Activated naive CD8-positive, alpha-beta T cell (primary cell): ENCODE data around the gene PTPRM.
A peak's percentile ranks its signal among the peaks of the same experiment; 100 is the strongest.

Source experiments
- H3K27ac Mint-ChIP-seq: one replicate; pipeline ENCODE4 v1.8.0; 2021; ENCODE audit warnings: mixed read lengths
- H3K27me3 Mint-ChIP-seq: one replicate; pipeline ENCODE4 v1.8.0; 2021; ENCODE audit warnings: mixed read lengths
- H3K36me3 Mint-ChIP-seq: one replicate; pipeline ENCODE4 v1.8.0; 2021; ENCODE audit warnings: mixed read lengths
- H3K4me1 Mint-ChIP-seq: one replicate; pipeline ENCODE4 v1.8.0; 2021; ENCODE audit warnings: low read depth, mixed read lengths
- H3K4me3 Mint-ChIP-seq: one replicate; pipeline ENCODE4 v1.8.0; 2021; ENCODE audit warnings: mild to moderate bottlenecking, mixed read lengths
- H3K9me3 Mint-ChIP-seq: one replicate; pipeline ENCODE4 v1.8.0; 2021; ENCODE audit warnings: low read depth, mixed read lengths

Gene PTPRM

DNA sequence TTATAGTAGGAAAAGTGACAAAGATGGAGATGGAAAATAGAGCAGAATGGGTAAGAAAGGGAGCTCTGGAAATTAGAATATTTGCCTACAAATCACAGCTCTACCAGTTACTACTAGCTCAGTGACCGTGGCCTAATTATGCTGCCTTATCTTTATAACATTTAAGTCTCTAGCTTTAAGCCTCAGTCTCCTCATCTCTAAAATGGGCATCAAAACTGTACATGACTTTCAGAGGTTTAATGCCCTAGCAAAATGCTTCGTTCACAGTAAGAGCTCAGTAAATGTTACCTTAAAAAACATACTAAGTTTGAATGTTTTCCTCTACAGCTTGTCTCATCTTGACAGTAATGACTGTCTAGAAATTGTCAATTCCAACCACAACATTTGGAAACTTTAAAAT, 8.3 kb upstream of the PTPRM start:
- Mint-ChIP-seq H3K36me3 (no peaks in the 10 kb centered on the region), H3K4me1 (no peaks in the 10 kb centered on the region), H3K27ac (no peak overlapping the region), H3K4me3 (no peak overlapping the region), H3K9me3 (no peaks in the 10 kb centered on the region), H3K27me3 (peaks cover 6% of the 10 kb centered on the region)

DNA sequence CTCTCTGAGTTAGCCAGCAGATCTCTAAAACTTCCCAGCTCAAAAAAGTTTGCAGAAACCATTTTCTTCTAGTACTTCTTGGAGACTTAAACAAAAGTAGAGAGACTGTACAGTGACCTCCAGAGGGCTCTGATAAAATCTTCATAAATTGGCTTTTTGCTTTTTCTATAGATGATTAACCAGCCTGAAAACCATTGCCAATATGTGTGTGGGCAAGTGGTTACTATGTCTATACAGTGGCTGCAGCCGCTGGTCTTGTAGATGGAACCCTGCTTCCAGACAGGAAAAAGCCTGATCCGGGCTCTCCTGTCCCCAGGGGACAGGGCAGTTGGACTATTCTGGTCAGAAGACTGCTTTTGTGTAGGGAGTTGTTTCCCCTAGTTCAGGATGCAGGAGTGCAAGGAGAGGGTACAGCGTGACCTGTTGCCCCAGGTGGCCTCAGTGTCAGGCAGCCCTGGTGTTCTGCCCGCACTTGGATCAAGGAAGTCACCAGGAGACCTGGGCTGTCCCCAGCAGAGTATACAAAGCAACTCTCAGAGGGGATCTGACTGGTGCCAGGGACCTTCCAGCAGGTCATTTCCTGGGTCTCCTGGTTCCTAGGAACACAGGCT, 7.3 kb upstream of the PTPRM start:
- no peak overlapping the region for H3K27ac Mint-ChIP-seq
- no peak overlapping the region for H3K4me3 Mint-ChIP-seq
- H3K27me3 Mint-ChIP-seq: peaks cover 10% of the 10 kb centered on the region
- no peaks in the 10 kb centered on the region for H3K4me1 Mint-ChIP-seq
- no peaks in the 10 kb centered on the region for H3K36me3 Mint-ChIP-seq
- H3K9me3 Mint-ChIP-seq: no peaks in the 10 kb centered on the region

DNA sequence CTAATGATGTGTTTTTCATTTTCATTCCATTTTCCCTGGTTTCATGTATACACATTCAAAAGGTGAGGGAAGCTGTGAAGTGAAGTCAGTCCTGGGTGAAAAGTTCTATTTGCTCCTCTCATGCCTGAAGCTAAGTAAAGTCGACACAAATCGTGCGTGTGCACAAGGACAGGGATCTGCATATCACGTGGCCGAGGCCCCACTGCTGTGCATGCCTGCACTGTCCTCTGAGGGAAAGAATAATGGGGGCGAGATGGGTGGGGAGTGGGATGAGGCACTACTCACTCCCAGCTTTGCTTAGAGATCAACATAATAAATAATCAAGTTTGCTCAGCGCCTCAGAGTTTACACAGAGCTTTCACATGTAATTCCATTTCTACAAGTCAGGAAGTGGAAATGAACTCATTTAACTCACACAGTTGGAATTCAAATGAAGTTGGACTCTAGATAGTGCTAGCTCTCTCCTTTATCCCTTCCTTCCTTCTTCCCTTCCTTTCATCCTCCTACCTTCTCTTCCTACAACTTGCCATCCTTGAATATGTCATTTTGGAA, 5.1 kb upstream of the PTPRM start:
- H3K27me3 Mint-ChIP-seq: peaks cover 18% of the 10 kb centered on the region
- no peak overlapping the region for H3K4me3 Mint-ChIP-seq
- H3K9me3 Mint-ChIP-seq: no peaks in the 10 kb centered on the region
- H3K27ac Mint-ChIP-seq: no peak overlapping the region
- H3K4me1 Mint-ChIP-seq: peaks cover 2% of the 10 kb centered on the region
- H3K36me3 Mint-ChIP-seq: no peaks in the 10 kb centered on the region

DNA sequence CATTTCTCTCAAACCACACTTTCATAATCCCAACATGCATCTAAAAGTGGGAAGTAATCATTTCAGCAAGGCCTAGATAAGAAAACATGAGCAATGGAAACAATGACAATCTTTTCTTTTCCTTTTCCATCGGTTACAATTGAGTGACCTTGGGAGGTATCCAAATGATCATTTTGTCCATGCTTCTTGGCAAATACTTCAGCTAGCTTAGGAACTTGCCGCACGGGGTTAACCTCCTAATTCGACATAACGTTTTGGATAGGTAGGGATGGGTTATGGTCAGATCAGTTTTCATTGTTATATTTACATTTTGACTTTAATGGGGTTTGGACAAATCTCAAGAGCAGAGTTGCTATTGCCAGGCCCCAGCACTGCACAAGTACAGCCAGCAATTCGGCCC, 4.6 kb upstream of the PTPRM start:
- H3K4me1 Mint-ChIP-seq: peaks cover 2% of the 10 kb centered on the region
- no peaks in the 10 kb centered on the region for H3K36me3 Mint-ChIP-seq
- peaks cover 18% of the 10 kb centered on the region for H3K27me3 Mint-ChIP-seq
- H3K9me3 Mint-ChIP-seq: no peaks in the 10 kb centered on the region
- H3K4me3 Mint-ChIP-seq: no peak overlapping the region
- H3K27ac Mint-ChIP-seq: no peak overlapping the region

DNA sequence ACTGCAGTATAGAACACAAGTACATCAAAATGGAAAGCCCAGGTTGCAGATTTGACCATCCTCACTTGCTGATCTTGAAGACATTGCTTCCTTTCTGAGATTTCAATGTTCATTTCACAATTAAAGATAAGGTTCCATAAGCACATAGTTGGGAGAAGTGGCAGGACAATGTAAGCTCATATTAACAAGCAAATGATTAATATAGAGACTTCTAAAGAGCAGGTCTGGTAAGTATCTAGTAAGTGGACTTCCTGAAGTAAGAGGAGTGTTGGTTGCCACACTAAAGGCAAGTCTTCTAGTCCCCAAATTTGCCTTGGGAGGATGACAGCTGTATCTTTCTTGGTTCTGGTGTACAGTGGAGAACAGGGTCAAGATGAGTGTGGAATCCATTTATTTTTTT, 1.4 kb upstream of the PTPRM start:
- peaks cover 33% of the 10 kb centered on the region for H3K27me3 Mint-ChIP-seq
- no peak overlapping the region for H3K27ac Mint-ChIP-seq
- no peaks in the 10 kb centered on the region for H3K36me3 Mint-ChIP-seq
- peak overlapping the region; percentile 30 for H3K4me3 Mint-ChIP-seq
- peaks cover 6% of the 10 kb centered on the region for H3K4me1 Mint-ChIP-seq
- no peaks in the 10 kb centered on the region for H3K9me3 Mint-ChIP-seq

DNA sequence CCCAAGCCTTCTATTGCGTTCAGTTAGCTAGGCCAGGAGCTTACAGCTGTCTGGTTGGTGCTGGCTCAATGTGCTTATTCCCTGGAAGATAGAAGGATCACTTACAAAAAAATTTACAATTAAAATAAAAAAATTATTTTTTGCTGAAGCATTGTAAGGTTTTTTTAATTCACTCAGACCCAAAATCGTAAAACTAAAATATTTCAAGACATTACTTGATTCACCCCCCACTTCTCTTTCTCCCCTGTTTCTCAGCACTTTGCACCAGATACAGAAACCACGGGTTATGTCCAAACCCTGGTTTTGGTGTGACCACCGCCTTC, 911 bp upstream of the PTPRM start:
- Mint-ChIP-seq H3K27me3 (peaks cover 34% of the 10 kb centered on the region), H3K36me3 (no peaks in the 10 kb centered on the region), H3K4me1 (peaks cover 6% of the 10 kb centered on the region), H3K27ac (no peak overlapping the region), H3K4me3 (peak overlapping the region; percentile 23), H3K9me3 (no peaks in the 10 kb centered on the region)

DNA sequence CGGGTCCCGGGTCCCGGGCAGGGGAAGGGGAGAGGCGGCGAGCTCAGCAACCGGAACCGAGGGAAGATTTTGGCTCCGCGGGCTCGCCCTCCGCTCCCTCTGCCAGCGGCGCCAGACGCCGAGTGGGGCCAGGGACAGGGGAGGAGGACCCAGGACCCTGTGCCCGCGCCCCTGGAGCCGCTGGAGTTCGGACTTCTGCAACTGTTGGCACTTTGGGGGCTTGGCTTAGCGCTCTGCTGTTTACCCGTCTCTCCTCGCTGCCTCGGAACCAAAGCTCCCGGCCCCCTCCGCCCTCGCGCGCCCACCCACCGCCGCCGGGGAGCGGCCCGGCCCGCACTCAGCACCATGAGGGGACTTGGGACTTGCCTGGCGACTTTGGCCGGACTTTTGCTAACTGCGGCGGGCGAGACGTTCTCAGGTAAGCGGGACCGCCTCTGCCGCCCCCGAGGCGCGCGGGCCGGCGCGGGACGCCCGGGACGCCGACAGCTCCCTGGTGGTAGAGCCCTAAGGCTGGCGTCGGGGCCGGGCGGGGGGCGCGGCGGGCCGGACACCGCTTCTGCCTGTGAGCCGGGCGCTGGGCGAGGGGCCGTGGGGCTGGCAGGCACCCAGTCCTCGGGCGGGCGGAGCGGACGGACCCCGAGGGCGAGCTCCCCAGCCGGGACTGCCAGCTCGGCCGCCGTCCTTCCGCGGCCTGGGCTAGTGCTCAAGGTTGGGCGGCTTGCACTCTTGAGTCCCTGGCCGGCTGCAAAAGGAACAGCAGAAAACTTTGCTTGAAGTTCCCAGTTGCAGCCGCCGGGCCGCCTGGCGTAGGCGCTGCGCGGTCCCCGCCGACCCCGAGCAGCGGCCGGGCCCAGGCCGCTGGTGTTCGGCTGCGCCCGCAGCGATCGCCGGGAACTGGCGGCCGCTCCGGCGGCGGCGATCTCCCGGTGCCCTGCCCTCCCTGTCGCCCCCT, 634 bp downstream of the PTPRM start:
- Mint-ChIP-seq H3K9me3 (no peaks in the 10 kb centered on the region), H3K27me3 (peaks cover 29% of the 10 kb centered on the region), H3K4me3 (no peak overlapping the region), H3K4me1 (peaks cover 6% of the 10 kb centered on the region), H3K27ac (no peak overlapping the region), H3K36me3 (no peaks in the 10 kb centered on the region)

DNA sequence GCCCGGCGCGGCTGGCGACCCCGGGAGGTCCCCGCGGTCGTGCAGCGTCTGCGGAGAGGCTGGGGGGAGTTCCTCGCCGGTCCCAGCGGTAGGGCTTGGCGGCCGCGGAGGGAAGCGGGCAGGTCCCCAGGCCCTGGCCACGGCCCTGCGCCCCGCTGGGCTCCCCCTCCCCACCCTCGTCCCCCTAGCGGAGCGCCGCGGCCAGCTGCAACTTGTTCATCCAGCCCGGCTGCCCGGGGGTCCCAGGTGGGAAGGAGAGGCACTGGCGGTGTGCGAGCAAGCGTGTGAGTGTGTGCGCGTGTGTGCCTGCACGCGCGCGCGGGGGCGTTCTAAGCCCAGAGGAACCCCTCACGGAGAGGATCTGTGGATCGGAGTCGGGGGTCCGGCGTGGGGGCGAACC, 1.3 kb downstream of the PTPRM start:
- peak overlapping the region; percentile 50 for H3K4me3 Mint-ChIP-seq
- no peaks in the 10 kb centered on the region for H3K9me3 Mint-ChIP-seq
- H3K27me3 Mint-ChIP-seq: peaks cover 33% of the 10 kb centered on the region
- peaks cover 7% of the 10 kb centered on the region for H3K4me1 Mint-ChIP-seq
- no peak overlapping the region for H3K27ac Mint-ChIP-seq
- no peaks in the 10 kb centered on the region for H3K36me3 Mint-ChIP-seq

DNA sequence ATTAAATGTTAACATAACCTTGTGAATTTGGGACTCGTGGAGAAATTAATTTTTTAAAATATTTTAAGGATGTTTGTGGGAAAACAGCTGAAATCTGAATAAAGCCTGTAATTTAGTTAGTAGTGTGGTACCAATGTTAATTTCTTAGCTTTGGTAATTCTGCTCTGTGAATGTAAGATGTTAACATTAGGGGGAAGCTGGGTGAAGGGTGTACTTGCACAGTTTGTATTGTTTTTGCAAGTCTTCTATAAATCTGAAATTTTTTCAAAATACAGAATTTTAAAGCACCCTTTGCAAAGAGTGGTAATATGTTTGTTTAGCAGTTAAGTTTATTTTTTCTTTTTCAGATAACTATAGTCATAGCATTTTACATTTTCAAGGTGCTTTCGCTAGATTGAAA, 4.5 kb downstream of the PTPRM start:
- H3K27ac Mint-ChIP-seq: no peak overlapping the region
- H3K9me3 Mint-ChIP-seq: no peaks in the 10 kb centered on the region
- H3K4me3 Mint-ChIP-seq: no peak overlapping the region
- peaks cover 5% of the 10 kb centered on the region for H3K4me1 Mint-ChIP-seq
- peaks cover 21% of the 10 kb centered on the region for H3K27me3 Mint-ChIP-seq
- no peaks in the 10 kb centered on the region for H3K36me3 Mint-ChIP-seq

DNA sequence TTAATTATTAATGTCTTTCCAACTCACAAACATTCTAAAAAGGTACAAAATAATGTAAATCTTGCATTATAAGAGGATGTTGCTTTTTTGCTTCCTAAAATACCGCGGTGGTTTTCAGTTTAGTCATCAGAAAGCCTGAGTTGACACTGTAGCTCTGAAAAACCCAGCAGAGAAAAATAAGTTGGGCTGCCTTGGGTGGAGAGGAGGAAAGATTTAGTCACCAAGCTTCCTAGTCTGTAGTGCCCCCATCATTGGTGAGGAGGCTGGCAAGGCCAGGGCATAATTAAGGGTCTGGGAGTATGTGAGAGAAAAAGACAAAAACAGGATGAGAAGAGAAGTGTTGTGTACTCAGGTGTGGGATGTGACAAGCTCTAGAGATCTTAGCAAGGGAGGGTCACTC, 5.7 kb downstream of the PTPRM start:
- Mint-ChIP-seq H3K4me1 (peaks cover 5% of the 10 kb centered on the region), H3K36me3 (no peaks in the 10 kb centered on the region), H3K27ac (no peak overlapping the region), H3K4me3 (no peak overlapping the region), H3K9me3 (no peaks in the 10 kb centered on the region), H3K27me3 (peaks cover 22% of the 10 kb centered on the region)

DNA sequence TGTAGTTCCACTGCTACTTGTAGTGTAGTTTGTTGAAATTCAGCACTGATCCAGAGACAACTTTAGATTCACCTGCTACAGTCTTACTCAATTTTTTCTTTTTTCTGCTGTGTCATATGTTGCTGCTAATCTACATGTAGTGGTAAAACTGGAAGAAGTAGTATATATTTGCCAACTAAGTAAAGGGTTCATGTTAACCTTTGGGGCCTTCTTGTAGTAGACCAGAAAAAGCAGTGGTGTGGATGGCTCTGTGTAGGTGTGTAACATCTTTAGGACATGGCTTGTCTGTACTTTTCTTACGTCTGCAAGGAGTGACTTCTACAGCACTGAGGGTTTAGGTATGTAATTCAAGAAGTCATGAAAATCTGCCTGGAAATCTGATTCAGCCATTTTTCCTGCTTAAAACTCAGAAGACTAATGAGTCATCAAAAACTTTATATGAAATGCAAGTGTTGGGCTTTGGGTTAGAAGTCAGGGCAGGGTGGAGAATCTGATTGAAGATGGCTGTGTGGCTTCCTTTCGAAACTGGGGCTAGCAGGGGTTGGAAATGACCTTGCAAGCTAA, 8.4 kb downstream of the PTPRM start:
- H3K36me3 Mint-ChIP-seq: no peaks in the 10 kb centered on the region

DNA sequence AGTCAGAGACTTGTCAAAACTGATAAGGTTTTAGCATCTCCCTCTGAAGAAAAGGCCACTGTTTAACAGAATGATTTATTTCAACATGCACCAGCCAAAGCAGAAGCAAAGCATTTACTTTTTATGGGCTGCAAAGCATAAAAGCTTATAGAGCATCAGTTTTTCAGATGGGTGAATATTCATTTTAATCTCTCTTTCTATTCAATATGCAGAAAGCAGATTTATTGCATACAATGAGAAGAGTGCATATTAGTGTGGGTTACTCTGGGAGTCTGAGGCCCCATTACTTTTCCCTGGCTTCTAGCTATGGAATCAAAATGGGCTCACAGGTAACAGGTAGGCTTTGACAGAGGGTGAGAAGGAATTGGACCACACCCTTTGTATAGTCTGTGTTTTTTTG, 9.0 kb downstream of the PTPRM start:
- Mint-ChIP-seq H3K4me1 (peaks cover 2% of the 10 kb centered on the region), H3K36me3 (no peaks in the 10 kb centered on the region), H3K27me3 (peaks cover 8% of the 10 kb centered on the region), H3K9me3 (no peaks in the 10 kb centered on the region), H3K4me3 (no peak overlapping the region), H3K27ac (no peak overlapping the region)

More for the DNA sequence above, 8.4 kb downstream of the PTPRM start:
- Mint-ChIP-seq H3K9me3 (no peaks in the 10 kb centered on the region), H3K4me1 (peaks cover 2% of the 10 kb centered on the region), H3K4me3 (no peak overlapping the region), H3K27me3 (peaks cover 10% of the 10 kb centered on the region), H3K27ac (no peak overlapping the region)

DNA sequence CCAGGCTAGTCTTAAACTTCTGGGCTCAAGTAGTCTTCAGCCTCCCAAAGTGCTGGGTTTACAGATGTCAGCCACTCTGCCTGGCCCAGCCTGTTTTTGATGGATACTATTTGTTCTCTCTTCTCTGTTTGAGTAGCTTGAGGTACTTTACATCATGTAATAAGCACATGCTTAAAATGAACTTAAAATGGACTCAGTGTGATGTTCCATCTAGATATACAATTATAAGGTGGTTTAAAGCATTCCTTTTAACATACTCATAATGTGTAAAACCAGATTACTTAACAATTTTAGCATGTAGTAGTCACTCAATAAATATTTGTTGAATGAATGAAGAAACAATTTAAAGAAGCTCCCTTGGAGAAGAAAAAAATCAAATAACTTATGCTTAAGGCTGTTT, 9.6 kb downstream of the PTPRM start:
- Mint-ChIP-seq H3K4me3 (no peak overlapping the region), H3K4me1 (peaks cover 2% of the 10 kb centered on the region), H3K36me3 (no peaks in the 10 kb centered on the region), H3K27ac (no peak overlapping the region), H3K9me3 (no peaks in the 10 kb centered on the region), H3K27me3 (peaks cover 8% of the 10 kb centered on the region)

DNA sequence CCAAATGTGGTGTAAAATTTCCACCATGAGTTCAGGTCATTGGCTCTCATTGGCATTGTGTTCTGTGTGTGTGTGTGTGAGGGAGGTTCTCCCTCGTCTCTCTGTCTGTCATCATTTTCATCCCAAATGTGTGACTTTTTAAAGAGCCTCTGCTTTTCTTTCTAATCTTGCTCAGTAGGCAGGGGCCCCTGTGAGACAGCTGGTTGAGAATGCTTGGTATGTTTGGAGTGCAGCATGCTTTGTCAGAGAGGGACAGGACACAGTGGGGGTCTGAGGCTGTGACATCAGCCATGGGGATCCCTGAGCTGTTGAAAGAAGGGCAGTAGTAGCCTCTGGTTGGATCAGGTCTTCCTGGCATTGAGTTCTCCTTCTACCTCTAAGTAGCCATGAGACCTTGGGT, 10.6 kb downstream of the PTPRM start:
- Mint-ChIP-seq H3K4me1 (peaks cover 2% of the 10 kb centered on the region), H3K9me3 (no peaks in the 10 kb centered on the region), H3K27me3 (peaks cover 8% of the 10 kb centered on the region), H3K36me3 (no peaks in the 10 kb centered on the region), H3K27ac (no peak overlapping the region), H3K4me3 (no peak overlapping the region)

DNA sequence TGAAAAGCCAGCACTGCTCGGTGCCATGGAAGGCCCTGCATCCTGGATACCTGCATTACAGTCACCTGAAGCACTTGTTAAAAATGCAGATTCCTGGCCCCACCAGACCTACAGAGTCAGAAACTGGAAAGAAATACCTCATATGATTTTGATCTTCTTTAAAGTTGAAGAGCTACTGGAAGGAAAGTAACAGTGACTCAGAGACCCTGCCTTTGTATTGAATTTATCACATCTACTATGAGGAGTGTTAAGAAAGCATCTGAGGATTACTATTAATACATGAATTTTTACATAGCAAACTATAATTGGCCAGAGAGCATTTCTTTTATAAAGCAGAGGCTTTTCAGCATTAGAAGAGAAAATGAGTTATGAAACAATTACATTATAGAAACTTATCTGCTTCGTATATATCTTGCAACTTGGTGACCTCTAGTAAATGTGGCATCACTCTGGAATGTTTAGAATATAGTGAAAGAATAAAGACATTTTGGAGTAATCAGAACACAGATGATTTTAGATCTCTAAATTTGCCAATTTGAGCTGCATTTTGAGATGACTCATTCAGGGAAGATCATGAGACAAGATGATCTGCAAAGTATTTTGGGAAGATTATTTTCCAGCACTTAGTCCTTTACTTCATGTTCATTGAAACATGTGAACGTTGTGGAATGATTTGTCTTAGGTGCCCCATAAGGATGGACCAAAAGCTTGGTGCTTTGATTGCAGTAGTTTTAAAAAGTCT, 12.2 kb downstream of the PTPRM start:
- H3K4me1 Mint-ChIP-seq: no peaks in the 10 kb centered on the region
- H3K27ac Mint-ChIP-seq: no peak overlapping the region
- H3K4me3 Mint-ChIP-seq: no peak overlapping the region
- peaks cover 6% of the 10 kb centered on the region for H3K27me3 Mint-ChIP-seq
- H3K36me3 Mint-ChIP-seq: no peaks in the 10 kb centered on the region
- no peaks in the 10 kb centered on the region for H3K9me3 Mint-ChIP-seq
